Stimulated activated CD8-positive, alpha-beta memory T cell treated with anti-CD3 and anti-CD28 coated beads, Interleukin-12 subunit alpha, Interleukin-12 subunit beta, amount 100 ng/mL, for 24 hours (primary cell): ENCODE data around the gene IGF2BP3.
"Not testable (repeated sequence)": the region's sequence is repeated elsewhere in the genome, so short reads cannot be mapped to it uniquely, and the experiment has no call there.

Source experiments
- DNase-seq: peaks from one replicate; pipeline ENCODE4 v3.0.0-alpha.2; 2020; ENCODE audit errors: extremely low read depth

The IGF2BP3 gene

GRCh38 chr7:23470330-23471105 is at the start of gene IGF2BP3:
Gene IGF2BP3 (minus strand): TSS chr7:23470491. CDS start chr7:23470110, 381 bp downstream.
- DNase-seq, result no peak

GRCh38 chr7:23514755-23515154 is 44.5 kb upstream of the IGF2BP3 start:
- DNase-seq, result no peak

DNA sequence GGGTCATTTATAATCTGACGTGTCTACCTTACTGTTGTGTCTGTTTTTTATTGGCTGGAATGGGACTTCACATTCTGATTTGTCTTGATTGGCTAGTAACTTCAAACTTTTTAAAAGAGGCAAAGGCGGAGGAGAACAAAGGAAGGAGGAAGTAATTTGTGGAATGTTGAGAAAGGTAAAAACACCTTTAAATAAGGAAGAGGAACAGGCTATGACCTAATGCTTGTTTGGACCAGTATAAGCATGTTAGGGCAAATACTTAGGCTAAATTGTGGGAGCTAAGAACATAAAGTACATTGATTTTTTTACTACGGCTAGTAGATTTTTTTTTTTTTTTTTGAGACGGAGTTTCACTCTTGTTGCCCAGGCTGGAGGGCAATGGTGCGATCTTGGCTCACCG is 43.5 kb upstream of the IGF2BP3 start:
- DNase-seq, result not testable (repeated sequence)

DNA sequence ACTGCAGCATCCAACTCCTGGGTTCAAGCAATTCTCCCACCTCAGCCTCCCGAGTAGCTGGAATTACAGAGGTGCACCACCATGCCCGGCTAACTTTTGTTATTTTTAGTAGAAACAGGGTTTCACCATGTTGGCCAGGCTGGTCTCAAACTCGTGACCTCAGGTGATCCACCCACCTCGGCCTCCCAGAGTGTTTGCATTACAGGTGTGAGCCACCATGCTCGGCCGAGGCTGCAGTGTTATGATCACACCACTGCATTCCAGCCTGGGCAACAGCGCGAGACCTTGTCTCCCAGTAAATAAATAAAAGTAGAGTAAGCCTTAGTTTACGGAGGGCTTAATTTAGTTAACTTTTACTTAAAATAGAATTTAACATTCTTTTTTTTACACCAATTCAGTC is 23.7 kb upstream of the IGF2BP3 start:
- DNase-seq, result no peak

DNA sequence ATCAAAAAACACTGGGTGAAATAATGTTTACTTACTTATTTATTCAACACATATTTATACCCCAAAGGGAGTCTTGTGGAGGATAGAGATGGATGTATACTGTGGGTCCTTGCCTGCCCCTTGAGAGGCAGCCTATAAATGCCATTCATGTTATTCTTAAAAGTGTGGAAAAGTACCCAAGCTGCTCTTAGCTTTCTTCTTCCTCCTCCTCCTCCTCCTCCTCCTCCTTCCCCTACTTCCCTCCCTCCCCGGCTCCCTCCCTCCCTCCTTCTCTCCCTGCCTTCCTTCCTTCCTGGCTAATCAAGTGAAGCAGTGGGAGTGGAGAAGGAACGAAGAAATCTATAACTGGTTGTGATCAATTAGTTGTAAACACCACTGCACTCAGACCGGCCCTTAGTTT is 21.2 kb upstream of the IGF2BP3 start:
- DNase-seq, result no peak

DNA sequence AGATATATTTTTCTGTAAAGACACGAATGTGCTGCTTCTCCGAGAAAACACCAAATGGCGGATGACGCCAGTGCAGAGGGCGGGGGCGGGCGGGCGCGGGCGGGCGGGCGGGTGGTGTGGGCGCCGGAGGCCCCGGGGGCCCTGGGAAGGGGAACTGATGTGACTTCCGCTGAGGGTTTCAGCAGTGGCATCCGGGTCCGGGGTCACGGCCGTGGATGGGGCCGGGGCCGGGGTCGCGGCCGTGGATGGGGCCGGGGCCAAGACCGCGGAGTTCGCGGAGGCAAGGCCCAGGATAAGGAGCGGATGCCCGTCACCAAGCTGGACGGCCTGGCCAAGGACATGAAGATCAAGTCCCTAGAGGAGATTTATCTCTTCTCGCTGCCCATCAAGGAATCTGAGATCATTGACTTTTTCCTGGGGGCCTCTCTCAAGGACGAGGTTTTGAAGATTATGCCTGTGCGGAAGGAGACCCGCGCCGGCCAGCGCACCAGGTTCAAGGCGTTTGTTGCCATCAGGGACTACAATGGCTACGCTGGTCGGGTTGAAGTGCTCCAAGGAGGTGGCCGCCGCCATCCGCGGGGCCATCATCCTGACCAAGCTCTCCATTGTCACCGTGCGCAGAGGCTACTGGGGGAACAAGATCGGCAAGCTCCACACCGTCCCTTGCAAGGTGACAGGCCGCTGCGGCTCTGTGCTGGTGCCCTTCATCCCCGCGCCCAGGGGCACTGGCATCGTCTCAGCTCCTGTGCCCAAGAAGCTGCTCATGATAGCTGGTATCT is 20.3 kb upstream of the IGF2BP3 start:
- no peak for DNase-seq

DNA sequence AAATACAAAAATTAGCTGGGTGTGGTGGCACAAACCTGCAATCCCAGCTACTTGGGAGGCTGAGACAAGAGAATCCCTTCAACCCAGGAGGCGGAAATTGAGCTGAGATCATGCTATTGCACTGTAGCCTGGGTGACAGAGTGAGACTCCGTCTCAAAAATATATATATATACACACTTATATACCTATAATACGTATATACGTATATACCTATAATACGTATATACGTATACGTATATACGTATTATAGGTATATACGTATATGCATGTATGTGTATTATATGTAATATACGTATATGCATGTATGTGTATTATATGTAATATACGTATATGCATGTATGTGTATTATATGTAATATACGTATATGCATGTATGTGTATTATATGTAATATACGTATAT is 18.4 kb upstream of the IGF2BP3 start:
- not testable (repeated sequence) for DNase-seq

DNA sequence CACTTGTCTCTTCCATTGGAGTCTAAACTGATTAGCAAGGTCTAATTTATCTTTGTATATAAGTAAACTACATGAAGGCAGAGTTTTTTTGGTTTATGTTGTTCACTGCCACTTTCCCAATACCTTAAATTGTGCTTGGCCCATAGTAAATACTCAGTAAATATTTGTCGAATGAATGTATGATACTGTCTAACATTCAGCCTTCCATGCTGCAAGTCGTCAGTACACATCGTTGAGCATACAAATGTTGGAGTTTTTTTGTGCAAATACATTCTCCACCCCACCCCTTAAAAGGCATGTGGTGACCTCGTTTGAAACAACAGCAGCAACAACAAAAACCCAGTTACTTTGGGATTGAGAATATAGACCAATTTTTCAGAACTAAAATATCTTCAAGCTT is 17.4 kb upstream of the IGF2BP3 start:
- no peak for DNase-seq

DNA sequence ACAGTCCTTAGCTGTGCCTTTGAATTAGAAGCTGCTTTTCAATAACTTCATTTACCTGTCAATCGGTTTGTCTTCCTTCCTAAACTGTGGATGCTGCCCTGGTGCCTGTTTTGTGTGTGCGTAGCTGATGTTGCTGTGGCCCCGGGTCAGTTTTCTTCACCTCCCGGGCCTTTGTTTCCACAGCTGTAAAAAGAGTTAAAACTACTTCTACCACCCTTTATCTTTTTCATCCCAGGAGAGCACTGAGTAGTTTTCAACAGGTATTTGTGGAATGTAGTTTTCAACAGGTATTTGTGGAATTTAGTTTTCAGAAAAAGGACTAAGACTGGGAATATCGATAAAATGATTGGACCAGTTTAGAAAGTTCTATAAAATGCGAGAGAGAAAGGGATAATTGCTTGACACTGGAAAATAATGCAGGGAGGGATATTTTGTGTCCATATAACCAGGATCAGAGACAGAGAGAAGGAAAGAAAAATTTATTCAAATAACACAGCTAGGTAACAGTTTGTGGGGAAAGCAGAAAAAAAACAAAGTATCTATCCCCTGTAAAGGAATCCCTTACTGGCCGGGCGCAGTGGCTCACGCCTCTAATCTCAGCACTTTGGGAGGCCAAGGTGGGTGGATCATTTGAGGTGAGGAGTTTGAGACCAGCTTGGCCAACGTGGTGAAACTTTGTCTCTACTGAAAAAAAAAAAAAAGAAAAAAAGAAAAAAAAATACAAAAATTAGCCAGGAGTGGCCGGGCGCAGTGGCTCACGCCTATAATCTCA is 15.9 kb upstream of the IGF2BP3 start:
- DNase-seq, result no peak

DNA sequence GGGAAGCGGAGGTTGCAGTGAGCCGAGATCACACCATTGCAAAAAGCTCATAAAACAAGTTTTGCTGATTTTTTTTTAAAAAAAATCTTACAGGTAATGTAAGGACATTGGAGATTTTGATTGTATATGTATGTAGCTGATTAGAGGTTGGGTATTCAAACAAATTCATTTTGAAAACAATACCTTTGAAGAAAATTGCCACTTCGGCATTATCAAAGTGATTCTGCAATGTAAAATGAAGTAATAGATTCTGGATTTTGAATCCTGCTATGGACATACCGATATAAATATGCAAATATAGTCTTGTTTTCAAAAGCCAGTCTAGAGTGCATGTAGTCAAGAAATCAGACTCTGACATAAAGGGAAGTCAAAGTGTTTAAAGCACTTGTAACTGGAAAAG is 12.4 kb upstream of the IGF2BP3 start:
- no peak for DNase-seq

DNA sequence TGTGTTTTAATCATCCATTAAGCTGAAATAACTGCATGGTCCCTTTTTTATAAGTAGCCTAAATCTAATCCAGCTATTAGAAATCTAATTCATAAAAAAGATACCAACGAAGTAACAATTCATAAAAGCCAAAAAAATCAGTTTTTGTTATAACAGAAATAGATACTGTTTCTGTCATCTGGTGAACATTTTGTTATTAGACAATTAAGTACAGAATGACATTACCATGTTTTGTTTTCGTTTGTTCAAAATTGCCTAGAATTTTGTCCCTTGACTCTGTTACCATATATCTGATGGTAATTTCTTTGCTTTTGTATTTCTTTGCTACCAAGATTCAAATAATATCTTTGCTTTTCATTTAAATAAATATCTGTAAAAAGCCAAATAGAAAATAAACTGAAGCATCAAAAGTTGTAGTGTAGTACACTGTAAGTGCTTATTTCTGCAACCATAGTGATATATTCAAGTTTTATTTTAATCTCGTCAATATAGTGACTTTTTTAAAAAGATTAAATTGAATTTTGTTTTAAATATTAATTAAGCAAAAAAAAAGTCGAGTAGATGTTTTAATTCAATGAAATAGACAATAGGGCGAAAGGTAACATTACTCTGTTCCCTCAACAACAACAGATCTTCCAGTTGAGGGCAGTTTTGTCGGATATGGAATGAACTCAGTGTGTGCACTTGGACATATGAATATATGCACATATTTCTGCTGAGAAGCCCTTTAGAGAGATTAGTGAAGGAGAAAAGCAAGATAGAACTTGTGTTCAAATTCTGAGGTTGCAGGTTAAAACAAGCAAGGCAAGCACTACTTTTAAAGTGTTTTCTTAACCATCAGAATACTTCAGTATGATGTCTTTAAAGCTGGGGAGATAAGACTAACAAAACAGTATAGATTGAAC is 7.9 kb upstream of the IGF2BP3 start:
- no peak for DNase-seq

DNA sequence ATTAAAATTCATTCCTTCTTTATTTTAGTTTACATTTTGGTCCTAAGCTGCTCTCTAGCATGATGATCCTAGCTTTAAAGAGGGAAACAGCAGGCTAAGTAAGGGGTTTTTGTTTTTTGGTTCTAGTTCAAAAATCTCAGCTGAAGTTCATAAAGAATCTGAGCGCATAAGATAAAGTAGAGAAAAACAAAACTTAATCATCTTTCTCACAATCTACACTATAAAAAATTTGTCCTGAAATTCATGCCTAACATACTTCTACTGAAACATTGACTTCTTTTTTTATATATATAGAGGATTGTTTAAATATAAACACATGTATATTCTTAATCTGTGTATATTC is 6.8 kb upstream of the IGF2BP3 start:
- DNase-seq, result no peak

DNA sequence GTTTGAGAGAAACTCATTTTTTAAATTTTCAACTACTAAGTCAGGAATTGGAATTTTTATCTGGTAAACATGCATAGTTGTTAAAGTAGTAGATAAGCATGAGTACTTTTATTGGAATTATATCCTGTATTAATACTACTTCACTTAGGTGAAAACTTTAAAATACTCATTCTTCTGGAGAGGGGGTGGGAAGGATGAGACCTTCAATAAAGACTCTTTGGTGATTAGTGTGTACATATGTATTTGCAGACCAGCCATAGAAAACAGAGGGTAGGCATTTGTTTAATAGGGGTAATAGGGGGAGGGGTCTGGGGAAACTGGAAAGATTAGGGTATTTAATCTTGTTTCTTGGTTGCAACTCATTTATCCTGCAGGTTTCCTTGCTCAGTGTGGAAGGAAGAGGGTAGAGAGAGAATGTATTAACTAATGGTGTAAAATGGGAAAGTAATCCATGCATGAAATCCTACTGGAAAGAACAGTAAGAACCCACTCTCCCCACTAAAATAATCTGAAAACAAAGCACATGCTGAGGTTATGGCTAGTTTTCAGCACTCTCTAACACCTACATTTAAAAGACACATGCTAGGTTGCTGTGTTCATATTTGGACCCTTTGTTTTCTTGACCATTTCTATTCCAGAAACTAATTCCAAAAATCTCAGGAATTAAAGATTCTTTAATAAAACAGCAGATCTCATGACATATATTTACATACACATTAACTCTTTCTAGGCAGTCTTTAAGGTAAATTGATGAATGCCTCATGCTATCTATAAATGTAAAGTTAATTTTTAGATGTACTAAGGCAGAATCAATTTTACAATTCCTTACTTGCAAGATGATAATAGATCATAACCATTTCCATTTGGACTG is 6.2 kb upstream of the IGF2BP3 start:
- no peak for DNase-seq

DNA sequence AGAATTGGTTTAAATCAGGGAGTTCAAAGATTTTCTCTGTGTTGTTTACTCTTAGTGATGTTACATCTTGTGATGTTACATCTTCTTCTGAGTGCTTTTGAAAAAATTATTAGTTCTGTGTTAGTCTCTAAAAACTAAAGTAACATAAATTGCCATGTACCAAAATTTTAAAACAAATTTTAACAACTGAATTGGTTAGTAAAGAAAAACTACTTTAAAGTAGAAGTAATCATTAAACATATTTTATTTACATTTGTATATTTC is 5.2 kb upstream of the IGF2BP3 start:
- DNase-seq, result no peak

GRCh38 chr7:23474829-23475575 is 4.7 kb upstream of the IGF2BP3 start:
- no peak for DNase-seq

DNA sequence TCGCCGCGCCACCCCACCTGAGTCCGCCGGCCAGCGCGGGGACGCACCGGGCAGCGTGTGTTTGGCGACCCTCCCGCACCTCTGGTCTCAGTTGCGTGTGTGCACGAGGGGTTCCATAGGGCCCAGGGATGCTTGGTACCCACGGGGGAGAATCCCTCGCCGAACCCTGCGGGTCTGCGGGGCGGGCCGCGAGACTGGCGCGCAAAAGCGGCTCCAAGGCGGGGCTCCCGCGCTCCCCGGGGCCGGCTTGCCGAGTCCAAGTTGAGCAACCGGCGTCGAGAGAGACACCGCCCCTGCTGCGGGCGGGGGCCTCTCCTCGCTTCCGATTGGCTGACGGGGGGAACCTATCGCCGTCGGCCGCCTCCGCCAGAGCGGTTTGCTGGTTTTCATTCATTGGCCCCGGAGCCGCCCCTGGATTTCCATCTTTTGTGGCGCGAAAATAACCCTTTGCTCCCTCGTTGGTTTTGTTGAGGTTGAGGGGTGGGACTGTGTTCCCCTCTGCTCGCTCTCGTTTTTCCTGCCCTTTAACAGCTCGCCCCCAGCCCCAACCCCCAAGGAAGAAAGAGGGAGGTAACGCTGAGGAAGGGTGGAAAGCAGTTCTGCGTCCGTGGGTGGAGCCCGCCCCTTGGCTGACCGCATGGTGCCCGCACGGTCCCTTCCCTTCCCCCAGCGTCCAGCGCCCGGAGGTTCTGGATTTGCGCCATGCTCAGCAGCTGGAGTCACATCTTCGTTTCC is 4.0 kb upstream of the IGF2BP3 start:
- peak; percentile 39 for DNase-seq

DNA sequence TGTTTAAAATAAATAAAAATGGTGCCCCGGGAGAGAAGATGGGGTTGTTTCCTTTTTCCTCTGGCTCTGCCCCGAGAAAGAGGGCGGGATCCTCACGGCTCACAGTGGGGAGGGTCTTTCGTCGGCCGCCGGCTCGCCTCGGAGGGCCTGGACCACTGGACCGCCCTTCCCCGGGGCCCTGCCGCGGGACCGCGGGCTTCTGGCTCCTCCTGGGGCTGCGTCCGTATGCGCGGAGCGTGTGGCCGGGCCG is 3.5 kb upstream of the IGF2BP3 start:
- no peak for DNase-seq

- DNase-seq, result no peak
Observed at GRCh38 chr7:23472956-23473843, 2.9 kb upstream of the IGF2BP3 start.

GRCh38 chr7:23472556-23472955 is 2.3 kb upstream of the IGF2BP3 start:
- DNase-seq, result no peak
